GM21526 (cell line): ENCODE measurements around the gene TTLL10.

Experiments
- ATAC-seq: cut with Tn5 transposase; IDR thresholded peaks from one replicate; pipeline ENCODE4 v1.9.1; 2021; ENCODE audit warnings: moderate library complexity; ENCODE audit not compliant: unreplicated experiment, low FRiP score

TTLL10 gene

DNA sequence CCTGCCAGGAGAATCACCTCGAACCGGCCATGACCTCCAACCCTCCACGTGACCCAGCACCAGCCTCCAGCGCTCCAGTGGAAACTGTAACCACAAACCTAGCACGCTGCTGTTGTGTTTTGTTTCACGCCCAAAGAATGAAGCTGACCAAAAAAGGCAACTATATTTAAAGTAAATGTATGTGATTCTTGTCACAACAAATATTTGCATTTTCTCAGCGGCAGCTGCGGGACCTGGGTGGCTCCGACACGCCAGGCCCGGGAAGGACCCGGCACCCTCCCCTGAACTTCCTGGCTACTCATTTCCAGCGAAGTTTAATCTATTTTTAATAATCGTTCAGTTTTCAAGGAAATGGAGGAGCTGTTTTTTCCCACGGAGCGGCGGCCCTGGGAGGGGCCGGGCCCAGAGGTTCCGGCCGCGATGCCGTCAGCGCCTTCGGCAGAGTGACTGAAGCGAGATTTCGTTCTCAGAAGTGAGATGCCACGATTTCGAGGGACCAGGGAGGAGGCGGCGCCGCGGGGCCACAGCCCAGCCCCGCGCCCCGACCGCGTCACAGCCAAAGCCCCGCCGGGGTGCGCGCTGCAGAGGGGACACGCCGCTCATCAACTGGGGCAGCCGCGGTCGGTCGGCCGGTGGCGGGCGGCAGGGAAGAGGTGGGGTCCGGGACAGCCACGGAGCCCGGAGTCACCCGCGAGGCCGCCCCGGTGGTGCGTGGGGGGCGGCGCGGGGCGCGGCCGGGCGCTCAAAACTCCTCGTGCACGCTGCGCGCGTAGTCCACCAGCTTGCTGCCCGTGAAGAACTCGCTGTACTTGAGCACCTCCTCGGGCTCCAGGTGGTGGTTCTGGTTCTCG, 43.3 kb downstream of the TTLL10 start:
- no peak for ATAC-seq

- no peak for ATAC-seq
Observed at GRCh38 chr1:1217621-1218523, 44.2 kb downstream of the TTLL10 start.

- no peak for ATAC-seq
Observed at GRCh38 chr1:1218524-1219200, 45.0 kb downstream of the TTLL10 start.

DNA sequence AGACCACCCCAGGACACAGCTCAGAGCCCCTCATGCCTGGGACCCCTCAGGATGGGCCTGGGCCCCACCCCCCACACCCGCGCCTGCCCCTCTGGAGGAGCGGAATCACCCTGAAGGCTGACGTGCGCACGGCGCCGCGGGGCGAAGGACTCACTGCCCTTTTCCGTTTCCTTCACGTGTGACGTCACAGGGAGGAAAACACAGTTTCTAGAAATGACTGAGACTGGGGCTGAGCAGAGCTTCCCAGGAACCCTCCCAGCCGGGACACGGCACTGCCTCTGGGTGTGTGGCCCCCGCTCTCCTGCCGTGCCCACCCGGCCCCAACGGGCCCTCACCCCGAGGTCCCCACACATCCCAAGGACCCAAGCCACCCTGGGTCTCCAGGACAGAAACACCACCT, 45.7 kb downstream of the TTLL10 start:
- ATAC-seq = no peak

- ATAC-seq = no peak
Observed at GRCh38 chr1:1220197-1220596, 46.5 kb downstream of the TTLL10 start.

- ATAC-seq = no peak
Observed at GRCh38 chr1:1221887-1222574, 48.4 kb downstream of the TTLL10 start.

GRCh38 chr1:1222575-1223225, 49.0 kb downstream of the TTLL10 start:
- ATAC-seq = no peak

DNA sequence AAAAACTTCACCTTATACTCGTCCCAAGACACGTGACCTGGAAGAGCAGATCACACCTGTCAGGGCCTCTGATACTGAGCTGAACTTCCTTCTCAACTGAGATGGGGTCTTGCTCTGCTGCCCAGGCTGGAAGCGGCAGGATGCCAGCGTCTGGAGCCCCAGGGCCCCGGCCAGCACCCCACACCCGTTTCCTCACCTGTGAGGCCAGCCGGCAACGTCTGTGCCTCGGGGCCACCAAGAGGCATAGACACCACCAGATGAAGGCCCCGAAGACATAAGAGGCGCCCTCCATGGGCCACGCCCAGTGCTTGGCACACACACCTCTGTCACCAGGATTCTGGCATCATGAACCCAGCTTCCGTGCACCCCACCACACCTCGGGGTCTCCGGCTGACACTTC, 49.6 kb downstream of the TTLL10 start:
- ATAC-seq = no peak

- no peak for ATAC-seq
Observed at GRCh38 chr1:1223891-1224290, 50.2 kb downstream of the TTLL10 start.

GRCh38 chr1:1225238-1225845, 51.7 kb downstream of the TTLL10 start:
- no peak for ATAC-seq

DNA sequence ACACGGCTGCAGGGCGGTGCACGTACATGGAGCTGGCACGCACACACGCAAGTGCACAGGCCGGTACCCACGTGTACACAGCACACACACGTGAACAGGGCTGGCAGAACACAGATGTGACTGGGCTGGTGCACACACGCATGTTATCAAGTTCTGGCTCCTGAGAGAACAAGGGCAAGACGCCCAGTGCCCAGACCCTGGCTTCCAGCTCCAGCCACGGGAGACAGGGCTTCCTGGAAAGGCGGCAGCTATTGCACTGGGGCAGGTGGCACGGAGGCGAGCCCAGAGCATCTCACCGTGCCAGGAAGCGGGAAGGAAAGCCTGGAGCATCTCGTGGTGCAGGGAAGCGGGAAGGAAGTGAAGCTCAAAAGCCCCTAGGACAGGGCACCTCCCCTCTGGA, 52.2 kb downstream of the TTLL10 start:
- ATAC-seq = no peak

- no peak for ATAC-seq
Observed at GRCh38 chr1:1226566-1227362, 53.1 kb downstream of the TTLL10 start.

- ATAC-seq = no peak
Observed at GRCh38 chr1:1227386-1227785, 53.7 kb downstream of the TTLL10 start.

- ATAC-seq = no peak
Observed at GRCh38 chr1:1228187-1228586, 54.5 kb downstream of the TTLL10 start.

- no peak for ATAC-seq
Observed at GRCh38 chr1:1228596-1229321, 55.1 kb downstream of the TTLL10 start.

DNA sequence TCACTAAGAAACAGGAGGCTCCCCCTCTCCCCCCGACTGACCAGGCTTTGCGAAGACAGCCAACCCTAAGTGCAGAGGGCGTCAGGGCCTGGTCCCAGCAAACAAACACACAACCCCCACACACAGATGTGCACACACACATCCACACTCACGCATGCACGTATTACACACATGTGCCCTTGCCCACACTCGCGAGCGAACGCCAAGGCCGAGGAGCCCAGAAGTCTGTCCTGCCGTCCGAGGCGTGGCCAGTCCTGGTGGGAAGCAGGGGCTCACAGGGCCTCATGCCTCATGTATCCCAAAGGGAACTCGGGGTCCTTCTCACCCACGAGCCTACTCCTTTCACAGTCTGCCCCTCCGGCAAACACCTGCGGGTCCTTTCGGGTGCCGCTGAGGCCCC, 56.1 kb downstream of the TTLL10 start:
- ATAC-seq = no peak

DNA sequence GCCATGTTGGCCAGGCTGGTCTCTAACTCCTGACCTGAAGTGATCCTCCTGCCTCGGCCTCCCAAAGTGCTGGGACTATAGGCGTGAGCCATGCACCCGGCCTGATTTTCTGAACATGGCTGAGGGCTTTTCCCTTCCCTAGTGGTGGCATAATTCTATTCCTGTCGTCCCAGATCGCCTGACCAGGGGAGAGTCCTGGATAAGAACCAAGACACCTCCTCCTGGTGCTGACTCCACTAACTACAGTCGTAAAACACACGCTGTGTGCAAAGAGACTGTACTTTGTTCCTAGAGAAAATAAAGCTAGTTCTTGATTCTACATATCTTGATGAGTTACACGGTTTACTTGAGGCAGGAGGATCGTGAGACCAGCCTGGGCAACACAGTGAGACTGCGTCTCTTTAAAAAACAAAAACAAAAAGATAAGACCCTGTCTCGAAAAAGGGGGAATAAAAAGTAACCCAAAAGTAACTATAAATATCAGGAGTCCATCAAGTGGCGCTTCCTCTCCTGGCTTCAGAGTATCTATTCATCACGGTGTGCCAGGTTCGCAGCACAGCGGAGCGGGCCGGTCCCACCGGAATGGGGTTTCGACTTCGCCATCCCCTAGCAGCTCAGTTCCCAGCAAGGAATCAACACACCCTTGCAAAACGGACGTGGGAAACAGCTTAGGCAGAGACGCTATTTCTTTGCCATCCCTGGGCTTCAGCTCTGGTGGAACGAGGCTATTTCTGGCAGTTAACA, 57.1 kb downstream of the TTLL10 start:
- ATAC-seq = no peak
